Bronchial epithelial cell (primary cell): Measurements from ENCODE around the gene NELL1. TPM values are rescaled to one million over a fixed set of nuclear protein-coding genes. Genes with fewer than 3 reads are reported as not detected.

ENCODE experiments used
- DNase-seq: peaks from one replicate; pipeline ENCODE4 v3.0.0-alpha.2; 2010; ENCODE audit warnings: low read depth
- FAIRE-seq: peaks from 2 replicates; lab custom pipeline; 2011; peaks lifted over from hg19 to GRCh38; lab: Jason Lieb, UNC
- H3K27me3 ChIP-seq: 2 replicates; pipeline ENCODE4 v1.5.1; 2011; ENCODE audit warnings: low read length; ENCODE audit not compliant: control insufficient read depth, insufficient read depth
- H3K36me3 ChIP-seq: 2 replicates; pipeline ENCODE4 v1.5.1; 2011; ENCODE audit warnings: low read length; ENCODE audit not compliant: control insufficient read depth, insufficient read depth
- H3K4me3 ChIP-seq: 2 replicates; pipeline ENCODE4 v1.5.1; 2011; ENCODE audit warnings: mild to moderate bottlenecking, low read depth, low read length, control low read depth
- CTCF ChIP-seq: IDR thresholded peaks from 2 replicates; pipeline ENCODE4 v1.5.1; 2011; ENCODE audit warnings: mild to moderate bottlenecking, moderate library complexity, low read length, control low read depth, inconsistent platforms; ENCODE audit not compliant: insufficient read depth, severe bottlenecking
- total RNA-seq: library from RNA; depleted of rRNA; stranded (reverse); fragments of >200 nt; gene quantifications from 2 replicates; pipeline ENCODE4 v1.2.1, GENCODE V29; 2014

The NELL1 gene
- total RNA-seq, 1 donor from 2014 or later = not detected

GRCh38 chr11:20949585-20949984 lies 280.2 kb downstream of the NELL1 start:
- no peaks in the 10 kb centered on the region for H3K36me3 ChIP-seq
- DNase-seq (no peak), FAIRE-seq (no peak)
- H3K4me3 ChIP-seq = no peak overlapping the region
- H3K27me3 ChIP-seq = no peaks in the 10 kb centered on the region
- TF ChIP-seq CTCF = no peak

DNA sequence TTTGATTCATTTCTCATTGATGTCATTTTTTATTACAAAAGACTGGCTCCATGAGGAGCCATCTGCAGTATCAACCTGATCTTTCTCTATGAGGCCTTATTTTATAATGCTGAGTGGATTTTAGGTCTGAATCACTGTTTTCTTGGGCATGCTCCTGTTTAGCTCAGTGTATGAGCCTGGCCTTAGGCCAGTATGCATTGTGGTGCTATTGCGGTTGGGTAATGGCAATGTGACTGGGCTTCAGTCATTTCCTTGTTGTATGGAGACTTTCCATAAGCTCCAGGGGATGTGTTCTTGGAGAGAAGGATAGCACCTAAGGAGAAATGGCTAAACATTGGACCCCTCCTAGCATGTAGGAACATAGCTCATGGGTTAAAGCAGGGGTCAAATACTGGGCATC lies 293.2 kb downstream of the NELL1 start:
- no peak for FAIRE-seq

DNA sequence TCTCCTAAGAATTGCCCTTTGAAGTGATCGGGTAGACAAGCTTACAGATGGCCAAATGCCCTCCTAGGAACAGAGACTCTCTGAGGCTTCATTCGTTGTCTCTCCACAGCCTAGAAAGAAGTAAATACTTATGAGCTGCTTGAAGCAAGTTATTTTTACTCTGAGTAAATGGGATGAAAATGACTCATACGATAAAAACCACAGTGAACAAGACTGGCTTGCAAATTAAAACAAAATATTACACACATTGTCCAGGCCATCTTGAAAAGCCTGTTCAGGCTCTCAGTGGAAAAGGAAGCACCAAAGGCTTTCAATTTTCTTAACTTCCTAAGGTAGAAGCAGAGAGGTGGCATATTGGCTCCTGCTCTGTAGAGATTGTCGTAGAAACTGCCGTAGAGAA lies 294.2 kb downstream of the NELL1 start:
- no peak for TF ChIP-seq CTCF
- FAIRE-seq (no peak), DNase-seq (peak; percentile 26)
- Histone ChIP-seq H3K27me3 (no peaks in the 10 kb centered on the region), H3K36me3 (no peaks in the 10 kb centered on the region), H3K4me3 (no peak overlapping the region)

More for the DNA sequence above, 293.2 kb downstream of the NELL1 start:
- Histone ChIP-seq H3K36me3 (no peaks in the 10 kb centered on the region), H3K4me3 (no peak overlapping the region), H3K27me3 (no peaks in the 10 kb centered on the region)
- no peak for DNase-seq
- TF ChIP-seq CTCF = no peak

DNA sequence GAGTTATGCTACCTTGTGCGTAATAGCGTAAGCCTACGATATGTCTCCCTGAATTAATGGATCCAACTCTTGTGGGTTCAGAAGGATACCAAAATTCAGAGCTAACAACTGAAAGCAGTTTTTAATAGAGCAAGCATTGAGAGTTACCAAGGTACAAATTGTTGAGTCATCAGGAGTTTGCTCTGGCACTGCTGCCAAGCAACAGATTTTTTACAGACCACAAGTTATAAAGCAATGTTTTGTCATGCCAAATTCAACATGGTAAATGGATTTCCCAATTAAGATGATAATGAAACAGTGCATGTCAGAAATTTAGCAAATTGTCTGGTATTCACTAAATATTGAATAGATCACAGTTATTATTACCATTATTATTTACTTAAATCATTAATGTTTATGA lies 295.6 kb downstream of the NELL1 start:
- no peaks in the 10 kb centered on the region for H3K36me3 ChIP-seq
- no peak overlapping the region for H3K4me3 ChIP-seq
- DNase-seq (peak; percentile 7), FAIRE-seq (no peak)
- H3K27me3 ChIP-seq = no peaks in the 10 kb centered on the region
- TF ChIP-seq CTCF = no peak

DNA sequence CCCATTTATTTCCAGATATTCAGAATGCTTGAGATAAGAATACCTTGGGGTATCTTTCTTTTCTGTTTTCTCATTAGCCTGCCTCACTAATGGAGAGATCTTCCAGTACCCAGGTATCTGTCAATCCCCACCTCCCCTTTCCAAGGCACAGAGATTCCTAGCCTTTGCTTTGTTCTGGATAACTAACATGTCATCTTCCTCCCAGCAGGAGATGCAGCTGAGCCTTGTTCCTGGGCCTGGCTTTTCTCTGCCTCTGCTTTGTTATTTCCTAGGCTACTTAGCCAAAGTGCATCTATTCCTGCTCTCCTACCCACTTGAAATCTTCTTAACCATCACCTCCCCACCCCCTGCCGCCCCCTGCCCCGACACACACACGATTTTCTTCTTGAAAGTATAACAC lies 297.1 kb downstream of the NELL1 start:
- H3K36me3 ChIP-seq = no peaks in the 10 kb centered on the region
- H3K27me3 ChIP-seq = no peaks in the 10 kb centered on the region
- TF ChIP-seq CTCF = no peak
- FAIRE-seq (no peak), DNase-seq (no peak)
- no peak overlapping the region for H3K4me3 ChIP-seq

DNA sequence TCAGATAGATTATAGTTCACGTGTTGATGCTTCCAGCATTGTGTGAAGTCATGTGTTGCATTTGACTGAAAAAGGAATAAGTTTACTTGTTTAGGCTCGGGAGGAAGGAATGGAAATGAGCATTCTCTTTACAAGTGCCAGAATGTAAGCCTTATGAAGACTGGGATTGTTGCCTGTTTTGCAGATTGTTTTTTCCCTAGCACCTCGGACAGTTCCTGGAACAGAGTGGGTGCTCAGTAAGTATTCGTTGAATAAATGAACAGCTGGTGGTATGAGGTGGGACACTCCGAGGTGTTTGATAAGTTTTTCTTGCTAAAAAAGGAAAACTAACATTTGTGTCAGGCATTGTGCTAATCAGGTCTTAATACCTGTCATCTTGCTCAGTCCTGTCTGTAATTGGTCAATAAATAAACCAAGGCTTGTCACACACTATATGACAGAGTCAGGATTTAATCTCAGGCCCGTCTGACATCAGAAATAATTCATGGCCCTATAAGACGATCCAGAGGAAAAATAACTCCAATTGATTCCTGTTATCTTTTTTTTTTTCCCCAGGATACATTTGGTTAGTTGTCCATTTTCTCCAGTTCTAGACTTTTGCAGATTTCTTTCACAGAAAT lies 304.7 kb downstream of the NELL1 start:
- Histone ChIP-seq H3K27me3 (no peaks in the 10 kb centered on the region), H3K36me3 (no peaks in the 10 kb centered on the region), H3K4me3 (no peak overlapping the region)
- DNase-seq (no peak), FAIRE-seq (no peak)
- no peak for TF ChIP-seq CTCF
